ENCODE results near the gene FILIP1L.
"Not testable (repeated sequence)": the region's sequence is repeated elsewhere in the genome, so short reads cannot be mapped to it uniquely, and the experiment has no call there.

The FILIP1L gene

DNA sequence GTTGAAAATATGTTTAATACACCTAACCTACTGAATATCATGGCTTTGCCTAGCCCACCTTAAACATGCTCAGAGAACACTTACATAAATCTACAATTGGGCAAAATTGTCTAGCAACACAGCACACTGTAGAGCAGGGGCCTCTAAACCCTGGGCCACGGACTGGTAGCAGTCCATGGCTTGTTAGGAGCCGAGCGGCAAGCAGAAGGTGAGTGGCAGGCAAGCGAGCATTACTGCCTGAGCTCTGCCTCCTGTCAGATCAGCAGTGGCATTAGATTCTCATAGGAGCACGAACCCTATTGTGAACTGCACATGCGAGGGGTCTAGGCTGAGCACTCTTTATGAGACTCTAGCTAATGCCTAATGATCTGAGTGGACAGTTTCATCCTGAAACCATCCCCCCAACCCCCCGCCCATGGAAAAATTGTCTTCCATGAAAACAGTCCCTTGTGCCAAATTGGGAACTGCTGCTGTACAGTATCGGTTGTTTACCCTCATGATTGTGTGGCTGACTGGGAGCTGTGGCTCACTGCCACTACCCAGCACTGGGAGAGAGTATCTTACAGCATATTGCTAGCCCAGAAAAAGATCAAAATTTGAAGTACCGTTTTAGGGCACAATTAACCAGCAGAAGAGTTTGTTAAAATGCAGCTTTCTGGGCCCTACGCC, 270.6 kb downstream of the FILIP1L start:
- DNase-seq (ENCODE audit: low read depth in 2 of 2), result no peak

- no peak for DNase-seq (ENCODE audit: low read depth in 2 of 2)
Observed at GRCh38 chr3:99842826-99843589, 271.3 kb downstream of the FILIP1L start.

DNA sequence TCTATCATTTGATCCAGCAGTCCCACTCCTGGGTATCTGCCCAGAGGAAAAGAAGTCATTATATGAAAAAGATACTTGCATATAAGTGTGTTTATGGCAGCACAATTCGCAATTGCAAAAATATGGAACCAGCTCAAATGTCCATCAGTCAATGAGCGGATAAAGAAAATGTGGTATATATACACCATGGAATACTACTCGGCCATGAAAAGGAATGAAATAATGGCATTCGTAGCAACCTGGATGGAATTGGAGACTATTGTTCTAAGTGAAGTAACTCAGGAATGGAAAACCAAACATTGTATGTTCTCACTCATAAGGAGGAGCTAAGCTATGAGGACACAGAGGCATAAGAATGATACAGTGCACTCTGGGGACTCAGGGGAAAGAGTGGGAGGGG, 272.4 kb downstream of the FILIP1L start:
- not testable (repeated sequence) for DNase-seq (ENCODE audit: low read depth in 2 of 2)

- no peak for DNase-seq (ENCODE audit: low read depth in 2 of 2)
Observed at GRCh38 chr3:99839613-99840012, 274.7 kb downstream of the FILIP1L start.

DNA sequence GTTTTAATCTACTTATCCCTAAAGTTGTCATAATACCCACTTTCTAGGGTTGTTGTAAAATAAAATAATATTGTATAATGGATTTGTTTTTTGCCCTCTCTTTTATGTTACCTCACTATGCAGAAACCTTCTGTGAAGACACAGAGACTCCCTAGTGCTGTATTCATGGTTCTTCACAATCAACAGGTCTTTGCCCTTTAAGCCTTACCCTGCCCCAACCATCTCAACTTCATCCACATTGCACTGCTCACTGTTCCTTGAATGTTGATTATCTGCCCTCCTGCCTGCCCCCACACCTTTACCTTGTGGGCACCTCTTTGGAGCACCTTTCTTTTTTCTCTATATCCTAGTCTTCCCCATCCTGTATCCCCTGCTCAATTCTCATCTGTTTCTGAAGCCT, 275.5 kb downstream of the FILIP1L start:
- DNase-seq (ENCODE audit: low read depth in 2 of 2), result no peak

GRCh38 chr3:99837715-99838114, 276.6 kb downstream of the FILIP1L start:
- no peak for DNase-seq (ENCODE audit: low read depth in 2 of 2)

GRCh38 chr3:99836681-99837080, 277.6 kb downstream of the FILIP1L start:
- DNase-seq (ENCODE audit: low read depth in 2 of 2), result no peak

- DNase-seq (ENCODE audit: low read depth in 2 of 2), result no peak
Observed at GRCh38 chr3:99834211-99834957, 279.9 kb downstream of the FILIP1L start.

- no peak for DNase-seq (ENCODE audit: low read depth in 2 of 2)
Observed at GRCh38 chr3:99833617-99834205, 280.6 kb downstream of the FILIP1L start.

- no peak for DNase-seq (ENCODE audit: low read depth in 2 of 2)
Observed at GRCh38 chr3:99829844-99830243, 284.5 kb downstream of the FILIP1L start.

DNA sequence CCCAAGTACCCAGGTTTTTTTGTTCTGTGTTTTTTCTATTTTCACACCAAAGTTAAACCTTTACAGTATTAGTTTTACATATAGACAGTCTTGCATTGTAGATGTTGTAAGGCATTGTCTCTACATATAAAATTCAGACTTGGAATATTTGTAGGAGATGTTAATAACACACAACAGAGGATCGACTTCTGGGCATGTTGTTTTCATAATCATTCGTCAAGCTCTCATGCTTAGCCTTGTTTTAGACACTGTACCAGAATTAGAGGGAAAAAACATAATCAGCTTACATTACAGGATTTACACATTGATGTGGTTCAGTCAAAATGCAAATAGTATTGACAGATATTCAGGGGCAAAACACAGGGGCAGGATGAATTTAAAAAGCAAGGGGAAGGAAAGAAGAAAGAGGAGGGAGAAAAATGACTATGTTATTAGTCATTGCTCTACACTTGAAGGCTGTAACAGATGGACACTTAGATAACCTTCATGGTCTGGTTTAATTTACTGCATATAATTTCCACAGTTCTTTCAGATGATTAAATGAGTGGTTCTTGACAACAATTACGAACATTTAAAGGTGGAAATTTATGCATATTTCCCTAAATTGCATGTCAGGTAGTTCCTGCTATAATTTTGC, 289.2 kb downstream of the FILIP1L start:
- DNase-seq (ENCODE audit: low read depth in 2 of 2), result no peak

DNA sequence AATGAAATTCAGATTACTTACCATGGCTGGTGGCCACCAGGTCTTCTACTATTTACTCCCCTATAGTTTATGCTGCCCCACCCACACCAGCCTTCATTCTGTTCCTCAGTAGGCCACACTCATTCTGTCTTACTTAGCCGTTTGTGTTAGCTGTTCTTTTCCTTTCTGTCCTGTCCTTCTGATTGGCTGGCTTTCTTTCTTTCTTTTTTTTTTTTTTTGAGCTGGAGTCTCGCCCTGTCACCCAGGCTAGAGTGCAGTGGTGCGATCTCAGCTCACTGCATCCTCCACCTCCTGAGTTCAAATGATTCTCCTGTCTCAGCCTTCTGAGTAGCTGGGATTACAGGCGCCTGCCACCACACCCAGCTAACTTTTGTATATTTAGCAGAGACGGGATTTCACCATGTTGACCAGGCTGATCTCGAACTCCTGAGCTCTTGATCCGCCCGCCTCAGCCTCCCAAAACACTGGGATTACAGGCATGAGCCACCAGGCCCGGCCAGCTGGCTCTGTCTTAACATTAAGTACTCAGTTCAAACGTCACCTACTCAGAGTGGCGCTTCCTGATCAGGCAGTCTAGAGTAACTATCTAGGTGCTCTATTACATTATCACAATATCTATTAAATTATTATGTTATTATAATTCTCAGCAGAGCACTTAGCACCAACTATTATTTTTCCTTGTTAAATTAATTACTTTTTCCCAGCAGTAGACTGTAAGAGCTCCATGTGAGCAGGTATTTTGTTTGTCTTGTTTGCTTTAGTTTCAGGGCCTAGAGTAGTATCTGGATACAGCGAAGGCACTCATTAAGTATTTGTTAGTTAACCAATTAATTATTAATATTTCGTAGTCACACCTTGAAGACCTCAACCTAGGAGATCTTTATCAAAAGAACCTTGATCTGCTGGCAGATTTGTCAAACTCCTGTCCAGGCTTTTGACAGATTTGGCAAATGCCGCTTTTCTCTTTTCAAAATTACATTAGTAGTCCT, 290.3 kb downstream of the FILIP1L start:
- DNase-seq (ENCODE audit: low read depth in 2 of 2), result no peak

GRCh38 chr3:99818818-99819217, 295.5 kb downstream of the FILIP1L start:
- DNase-seq (ENCODE audit: low read depth in 2 of 2), result no peak

- DNase-seq (ENCODE audit: low read depth in 2 of 2), result peak; percentile 91 to 95
Observed at GRCh38 chr3:99817437-99818240, 296.7 kb downstream of the FILIP1L start, which contains the start of gene CMSS1. Gene CMSS1, plus strand, starts transcription at chr3:99817862.

DNA sequence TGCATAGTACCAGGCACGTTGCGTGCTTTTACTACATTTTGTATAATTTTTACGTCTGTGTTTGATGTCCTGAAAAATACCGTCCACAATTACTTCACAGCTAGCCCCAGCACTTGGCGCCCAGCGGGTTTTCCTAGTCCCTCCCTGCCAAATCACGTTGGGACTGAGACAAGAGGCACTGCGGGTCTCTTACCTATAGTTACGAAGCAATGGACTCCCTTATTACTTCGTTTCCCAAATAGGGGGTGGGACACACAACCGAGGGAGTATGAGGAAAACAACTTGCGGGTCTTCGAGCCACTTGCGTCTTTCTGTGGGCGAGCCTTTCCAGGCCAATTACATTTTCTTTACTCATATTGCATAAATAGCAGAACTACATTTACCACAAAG, 297.3 kb downstream of the FILIP1L start:
- DNase-seq (ENCODE audit: low read depth in 2 of 2), result no peak

DNA sequence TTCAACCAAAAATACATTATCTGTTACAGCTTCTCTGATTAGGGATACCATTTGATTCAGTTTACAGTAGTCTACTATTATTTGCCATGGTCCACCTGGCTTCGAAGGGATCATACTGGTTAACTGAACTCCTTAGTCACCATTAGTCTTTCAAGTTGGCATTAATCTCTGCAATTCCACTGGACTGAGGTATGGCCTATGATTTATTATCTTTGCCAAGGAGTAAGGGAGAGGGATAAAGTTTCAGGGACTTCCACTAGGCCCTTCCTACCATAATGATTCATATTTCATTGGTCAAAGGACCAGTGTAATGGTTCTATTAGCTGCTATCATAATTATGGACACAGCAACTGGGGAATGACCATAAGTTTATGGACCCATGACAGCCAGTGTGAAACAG, 303.9 kb downstream of the FILIP1L start:
- no peak for DNase-seq (ENCODE audit: low read depth in 2 of 2)

- no peak for DNase-seq (ENCODE audit: low read depth in 2 of 2)
Observed at GRCh38 chr3:99809565-99809964, 304.7 kb downstream of the FILIP1L start.

DNA sequence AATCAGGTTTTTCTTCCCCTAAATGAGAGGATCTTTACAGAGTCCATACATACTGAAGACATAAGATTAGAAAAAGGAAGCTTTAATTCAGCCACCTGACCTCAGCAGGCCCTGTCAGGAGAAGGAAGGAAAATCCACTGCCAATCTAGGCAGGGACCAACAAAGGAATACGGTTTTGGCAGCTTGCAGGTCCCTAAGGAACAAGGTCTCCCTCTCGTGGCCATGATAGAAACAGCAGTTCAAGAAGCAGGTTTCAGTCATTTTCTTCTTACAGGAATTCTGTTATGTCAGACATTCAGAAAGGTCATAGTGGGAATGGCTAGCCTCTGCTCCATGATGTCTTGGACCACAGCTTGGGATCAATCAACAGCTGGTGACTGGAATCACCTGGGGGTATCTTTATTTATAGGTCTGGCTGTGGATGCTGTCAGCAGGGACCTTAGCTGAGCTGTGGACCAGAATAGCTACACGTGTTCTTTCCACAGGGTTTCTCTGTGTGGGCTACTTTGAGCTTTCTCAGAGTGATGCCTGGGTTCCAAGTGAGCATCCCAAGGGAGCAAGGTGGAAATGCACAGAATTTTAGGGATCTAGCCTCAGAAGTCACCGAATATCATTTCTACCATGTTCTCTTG, 306.0 kb downstream of the FILIP1L start:
- DNase-seq (ENCODE audit: low read depth in 2 of 2), result no peak

DNA sequence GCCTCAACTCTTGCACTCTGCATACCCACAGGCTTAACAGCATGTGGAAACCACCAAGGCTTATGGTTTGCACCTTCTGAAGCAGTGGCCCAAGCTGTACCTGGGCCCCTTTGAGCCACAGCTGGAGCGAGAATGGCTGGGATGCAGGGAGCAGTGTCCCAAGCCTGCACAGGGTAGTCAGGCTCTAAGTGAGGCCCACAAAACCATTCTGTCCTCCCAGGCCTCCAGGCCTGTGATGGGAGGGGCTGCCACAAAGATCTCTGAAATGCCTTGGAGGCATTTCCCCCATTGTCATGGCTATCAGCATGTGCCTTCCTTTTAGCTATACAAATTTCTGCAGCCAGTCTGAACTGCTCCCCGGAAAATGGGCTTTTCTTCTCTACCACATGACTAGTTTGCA, 309.1 kb downstream of the FILIP1L start:
- DNase-seq (ENCODE audit: low read depth in 2 of 2), result no peak

Data from stimulated activated CD4-positive, alpha-beta T cell treated with anti-CD3 and anti-CD28 coated beads, Interleukin-15, amount 100 ng/mL, for 48 hours (primary cell).